OCI-LY7 (cell line): ENCODE data around the gene KIF1A. TPM values are rescaled to one million over a fixed set of nuclear protein-coding genes. Genes with fewer than 3 reads are reported as not detected.
A peak's percentile ranks its signal among the peaks of the same experiment; 100 is the strongest.

ENCODE experiments used
- BruUV-seq: library from RNA; stranded (reverse); fragments of 400-500 nt; replicated peaks from 2 replicates; lab custom pipeline; 2021; lab: Mats Ljungman, UMichigan
- CTCF ChIA-PET: fragments of 300-600 bp; sonication (Branson Sonifier 250); formaldehyde crosslinking; loops from one replicate; lab custom pipeline; 2022; ENCODE audit warnings: antibody characterized with exemption; ENCODE audit not compliant: unreplicated experiment; lab: Charles Lee
- POLR2A ChIA-PET: fragments of 300-600 bp; sonication (Branson Sonifier 250); formaldehyde crosslinking; loops from one replicate; lab custom pipeline; 2022; ENCODE audit warnings: antibody characterized with exemption; lab: Charles Lee
- DNase-seq: peaks from one replicate; pipeline ENCODE4 v3.0.0-alpha.2; 2015; ENCODE audit warnings: low spot score
- H2AFZ ChIP-seq: fragments of 200-600 bp; sonication (generic), shearing (Covaris generic); 2 replicates; pipeline ENCODE4 v1.6.1; 2014; ENCODE audit warnings: mild to moderate bottlenecking, antibody characterized with exemption, low read length, moderate library complexity
- H3K27ac ChIP-seq: fragments of 200-600 bp; sonication (generic); 2 replicates; pipeline ENCODE4 v1.5.1; 2014; ENCODE audit warnings: mixed run types, low read depth, mild to moderate bottlenecking, moderate library complexity, low read length, inconsistent platforms; ENCODE audit not compliant: poor library complexity, severe bottlenecking
- H3K36me3 ChIP-seq: fragments of 200-600 bp; sonication (generic); 2 replicates; pipeline ENCODE4 v1.6.1; 2014; ENCODE audit warnings: mild to moderate bottlenecking, antibody characterized with exemption, low read length, moderate library complexity, mixed read lengths; ENCODE audit not compliant: insufficient read depth
- H3K4me1 ChIP-seq: fragments of 200-600 bp; sonication (generic); 2 replicates; pipeline ENCODE4 v1.5.1; 2014; ENCODE audit warnings: mild to moderate bottlenecking, low read length; ENCODE audit not compliant: insufficient read depth, poor library complexity, severe bottlenecking
- H3K4me2 ChIP-seq: fragments of 200-600 bp; sonication (generic); 2 replicates; pipeline ENCODE4 v1.6.1; 2014; ENCODE audit warnings: mild to moderate bottlenecking, low read length
- H3K4me3 ChIP-seq: fragments of 200-600 bp; sonication (generic); 2 replicates; pipeline ENCODE4 v1.5.1; 2014; ENCODE audit warnings: mild to moderate bottlenecking, low read depth, low read length; ENCODE audit not compliant: poor library complexity, severe bottlenecking
- H3K79me2 ChIP-seq: fragments of 200-600 bp; sonication (generic); 2 replicates; pipeline ENCODE4 v1.6.1; 2016; ENCODE audit warnings: low read depth, mild to moderate bottlenecking, low read length, moderate library complexity, mixed read lengths; ENCODE audit not compliant: insufficient read depth
- H3K9me2 ChIP-seq: fragments of 200-600 bp; sonication (generic); 2 replicates; pipeline ENCODE4 v1.6.1; 2016; ENCODE audit warnings: mild to moderate bottlenecking, low read length, mixed read lengths; ENCODE audit not compliant: insufficient read depth
- H3K9me3 ChIP-seq: fragments of 200-600 bp; sonication (generic); 2 replicates; pipeline ENCODE4 v1.6.1; 2014; ENCODE audit warnings: mild to moderate bottlenecking, mixed run types, low read length, mixed read lengths
- H4K20me1 ChIP-seq: fragments of 200-600 bp; sonication (generic); 2 replicates; pipeline ENCODE4 v1.6.1; 2014; ENCODE audit warnings: mild to moderate bottlenecking, antibody characterized with exemption, low read length, moderate library complexity, mixed read lengths; ENCODE audit not compliant: insufficient read depth
- EZH2phosphoT487 ChIP-seq: fragments of 200-600 bp; sonication (generic); IDR thresholded peaks from 2 replicates; pipeline ENCODE4 v1.6.1; 2018; ENCODE audit warnings: low read depth, borderline replicate concordance, mild to moderate bottlenecking, mixed run types, antibody characterized with exemption, low read length, moderate library complexity, mixed read lengths
- intact Hi-C: fragments of 100-400 bp; cut with micrococcal nuclease; formaldehyde crosslinking; loops from one replicate; pipeline ENCODE4 v1.10.0; 2022; ENCODE audit not compliant: unreplicated experiment
- total RNA-seq, 2 experiments: library from RNA; depleted of rRNA in 1 of 2; stranded (reverse); fragments of >200 nt in 1 of 2; shearing (Covaris generic) in 1 of 2; gene quantifications; 2 replicates each; pipeline ENCODE4 v1.2.3, GENCODE V29; 2014 to 2022
- TF ChIP-seq, protein P1 (sequence below): fragments of 200-600 bp; sonication (generic); conservative IDR thresholded peaks from 2 replicates; pipeline ENCODE4 v1.5.1; 2014; ENCODE audit warnings: mild to moderate bottlenecking, antibody characterized with exemption, low read length, moderate library complexity, mixed read lengths

The KIF1A gene
- total RNA-seq, 2 experiments from 2014 or later = not detected

DNA sequence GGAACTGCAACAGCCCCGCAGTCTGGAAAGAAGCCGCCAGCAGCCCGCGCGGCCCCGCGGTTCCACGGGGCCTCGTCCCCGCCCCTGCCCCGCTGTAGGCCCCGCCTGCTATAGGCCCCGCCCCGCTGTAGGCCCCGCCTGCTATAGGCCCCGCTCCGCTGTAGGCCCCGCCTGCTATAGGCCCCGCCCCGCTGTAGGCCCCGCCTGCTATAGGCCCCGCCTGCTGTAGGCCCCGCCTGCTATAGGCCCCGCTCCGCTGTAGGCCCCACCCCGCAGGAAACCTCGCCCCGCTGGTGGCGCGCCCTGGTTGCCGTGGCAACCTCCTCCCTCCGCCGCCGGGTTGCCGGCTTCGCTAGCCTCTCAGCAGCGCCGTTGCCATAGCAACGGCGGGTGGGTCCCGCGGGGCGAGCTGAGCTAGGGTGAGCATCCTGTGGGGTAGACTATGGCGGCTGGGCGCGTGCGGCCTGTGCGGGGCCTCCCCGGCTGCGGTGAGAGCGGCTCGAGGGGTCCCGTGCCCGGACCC lies 12.2 kb upstream of the KIF1A start:
- Histone ChIP-seq H3K27ac (no peak overlapping the region), H3K79me2 (no peaks in the 10 kb centered on the region), H4K20me1 (no peaks in the 10 kb centered on the region), H3K4me1 (peaks cover 5% of the 10 kb centered on the region), H3K9me2 (no peaks in the 10 kb centered on the region), H3K36me3 (no peaks in the 10 kb centered on the region), H3K9me3 (no peaks in the 10 kb centered on the region), H2AFZ (peak overlapping the region; percentile 55; the same call in 1 of the 2 replicates), H3K4me3 (peak overlapping the region; percentile 35), H3K4me2 (peak overlapping the region; percentile 66)
- CTCF ChIA-PET = no interaction called here
- POLR2A ChIA-PET = no interaction called here
- no TSS peak for BruUV-seq
- intact Hi-C loops = no loop called here
- peak; percentile 97 for DNase-seq
- TF ChIP-seq EZH2phosphoT487 = no peak
- TF ChIP-seq, protein P1, sequence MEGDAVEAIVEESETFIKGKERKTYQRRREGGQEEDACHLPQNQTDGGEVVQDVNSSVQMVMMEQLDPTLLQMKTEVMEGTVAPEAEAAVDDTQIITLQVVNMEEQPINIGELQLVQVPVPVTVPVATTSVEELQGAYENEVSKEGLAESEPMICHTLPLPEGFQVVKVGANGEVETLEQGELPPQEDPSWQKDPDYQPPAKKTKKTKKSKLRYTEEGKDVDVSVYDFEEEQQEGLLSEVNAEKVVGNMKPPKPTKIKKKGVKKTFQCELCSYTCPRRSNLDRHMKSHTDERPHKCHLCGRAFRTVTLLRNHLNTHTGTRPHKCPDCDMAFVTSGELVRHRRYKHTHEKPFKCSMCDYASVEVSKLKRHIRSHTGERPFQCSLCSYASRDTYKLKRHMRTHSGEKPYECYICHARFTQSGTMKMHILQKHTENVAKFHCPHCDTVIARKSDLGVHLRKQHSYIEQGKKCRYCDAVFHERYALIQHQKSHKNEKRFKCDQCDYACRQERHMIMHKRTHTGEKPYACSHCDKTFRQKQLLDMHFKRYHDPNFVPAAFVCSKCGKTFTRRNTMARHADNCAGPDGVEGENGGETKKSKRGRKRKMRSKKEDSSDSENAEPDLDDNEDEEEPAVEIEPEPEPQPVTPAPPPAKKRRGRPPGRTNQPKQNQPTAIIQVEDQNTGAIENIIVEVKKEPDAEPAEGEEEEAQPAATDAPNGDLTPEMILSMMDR = no peak

DNA sequence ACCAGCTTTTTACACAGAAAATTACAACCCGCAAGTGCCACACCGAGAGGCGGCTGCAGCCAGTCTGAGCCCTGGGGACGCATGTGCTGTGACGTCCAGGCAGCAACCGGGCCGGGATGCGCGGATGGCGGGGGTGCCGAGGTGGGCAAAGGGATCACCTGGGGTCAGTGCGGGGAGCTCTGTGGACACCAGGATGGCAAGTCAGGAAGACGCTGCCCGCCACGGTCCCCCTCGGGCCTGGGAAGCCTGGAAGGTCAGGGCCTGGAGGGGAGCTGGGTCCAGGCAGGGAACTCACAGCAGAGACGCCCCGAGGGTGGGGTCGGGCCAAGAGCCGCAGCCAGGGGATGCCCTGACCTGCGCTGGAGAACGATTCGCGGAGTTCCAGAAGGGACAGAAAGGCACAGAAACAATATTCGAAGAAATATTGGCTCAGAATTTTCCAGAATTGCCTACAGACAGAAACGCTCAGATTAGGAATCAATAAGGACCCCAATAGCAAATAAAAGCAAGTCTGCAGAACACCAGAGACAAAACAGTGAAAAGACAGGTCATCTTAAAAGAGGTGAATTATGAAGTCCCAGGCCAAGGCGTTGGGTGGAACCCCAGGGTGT lies 11.7 kb upstream of the KIF1A start:
- CTCF ChIA-PET = no interaction called here
- intact Hi-C loops = no loop called here
- Histone ChIP-seq H3K9me2 (no peaks in the 10 kb centered on the region), H3K4me1 (peaks cover 5% of the 10 kb centered on the region), H3K79me2 (no peaks in the 10 kb centered on the region), H3K36me3 (no peaks in the 10 kb centered on the region), H3K4me2 (peak overlapping the region; percentile 66), H4K20me1 (no peaks in the 10 kb centered on the region), H3K9me3 (no peaks in the 10 kb centered on the region), H3K4me3 (peak overlapping the region; percentile 35), H2AFZ (peak overlapping the region; percentile 55; the same call in 1 of the 2 replicates), H3K27ac (no peak overlapping the region)
- TF ChIP-seq EZH2phosphoT487 = no peak
- TF ChIP-seq, protein P1 = no peak
- DNase-seq = no peak
- BruUV-seq = no TSS peak
- POLR2A ChIA-PET = no interaction called here

DNA sequence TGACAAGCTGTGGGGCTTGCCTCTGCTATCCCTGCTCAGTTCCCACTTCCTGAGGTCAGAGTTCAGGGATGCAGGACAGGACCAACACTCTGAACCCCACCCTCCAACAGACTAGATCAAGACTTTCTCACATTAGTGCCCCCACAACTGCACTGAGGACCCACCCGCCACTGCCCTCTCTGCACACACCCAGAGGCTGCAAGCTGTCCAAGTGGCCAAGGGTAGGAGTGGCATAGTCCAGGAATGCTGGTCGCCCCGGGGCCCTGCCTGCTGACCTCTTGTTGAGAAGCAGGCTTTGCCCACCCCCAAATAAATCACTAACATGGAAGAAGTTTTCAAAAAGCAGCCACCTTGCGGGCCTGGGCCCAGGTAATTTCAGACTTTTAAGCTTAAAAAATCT lies 5.5 kb upstream of the KIF1A start:
- no peak for DNase-seq
- H3K79me2 ChIP-seq = no peaks in the 10 kb centered on the region
- H3K9me3 ChIP-seq = no peaks in the 10 kb centered on the region
- no peaks in the 10 kb centered on the region for H4K20me1 ChIP-seq
- no peak overlapping the region for H3K27ac ChIP-seq
- POLR2A ChIA-PET = no interaction called here
- H3K4me1 ChIP-seq = no peaks in the 10 kb centered on the region
- no peak overlapping the region for H3K4me2 ChIP-seq
- no peaks in the 10 kb centered on the region for H3K9me2 ChIP-seq
- CTCF ChIA-PET = no interaction called here
- BruUV-seq = no TSS peak
- intact Hi-C loops = no loop called here
- no peaks in the 10 kb centered on the region for H3K36me3 ChIP-seq
- no peak overlapping the region for H2AFZ ChIP-seq
- TF ChIP-seq EZH2phosphoT487 = no peak
- TF ChIP-seq, protein P1 = no peak
- H3K4me3 ChIP-seq = no peak overlapping the region
